Measurements from ENCODE around the gene GNAI1. TPM values are rescaled to one million over a fixed set of nuclear protein-coding genes. Genes with fewer than 3 reads are reported as not detected.

Gene GNAI1
- total RNA-seq, 2 donors from 2014 or later = 21.5 to 27.0 TPM

DNA sequence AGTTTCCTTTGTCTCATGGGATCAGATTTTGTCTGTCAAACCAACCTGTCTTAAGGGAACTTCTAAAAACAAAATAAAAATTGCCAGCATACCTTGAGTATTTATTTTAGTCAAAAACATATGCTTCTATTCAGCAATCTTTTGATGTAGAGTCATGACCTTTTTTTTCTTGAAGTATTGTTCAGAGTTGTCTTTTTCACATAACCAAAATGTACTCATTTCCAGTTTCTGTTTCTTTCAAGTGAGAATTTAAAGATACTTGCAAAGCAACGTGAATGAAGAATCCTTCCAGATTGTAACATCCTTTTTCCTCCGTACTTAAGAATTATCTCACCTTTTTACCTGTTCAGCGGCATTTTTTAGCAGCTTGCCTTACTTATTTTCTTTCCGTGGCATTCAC lies 37.8 kb downstream of the GNAI1 start:
- no peak overlapping the region for H3K4me3 ChIP-seq (ENCODE audit: low read length)
- WGBS, 2 experiments (ENCODE audit: insufficient coverage in 1 of 2, insufficient read length in 1 of 2) = 91 to 94% methylated on average over 4 of the region's 4 CpGs
- DNase-seq = no peak
- H3K36me3 ChIP-seq (ENCODE audit: control insufficient read depth, insufficient read depth, low read length) = no peaks in the 10 kb centered on the region
- H3K27ac ChIP-seq (ENCODE audit: low read depth, low read length) = no peak overlapping the region
- Mint-ChIP-seq H3K36me3 (ENCODE audit: low read depth) (peaks cover 8% of the 10 kb centered on the region), H3K4me1 (peaks cover 11% of the 10 kb centered on the region), H3K9me3 (peaks cover 7% of the 10 kb centered on the region), H3K27ac (no peak overlapping the region), H3K4me3 (no peak overlapping the region), H3K27me3 (ENCODE audit: insufficient read depth) (no peaks in the 10 kb centered on the region)
- H3K9ac ChIP-seq (ENCODE audit: extremely low read depth, low read length, poor library complexity, severe bottlenecking) = no peak overlapping the region
- H3K27me3 ChIP-seq (ENCODE audit: control insufficient read depth, insufficient read depth, low read length, poor library complexity, severe bottlenecking) = no peaks in the 10 kb centered on the region
- TF ChIP-seq, protein P1, sequence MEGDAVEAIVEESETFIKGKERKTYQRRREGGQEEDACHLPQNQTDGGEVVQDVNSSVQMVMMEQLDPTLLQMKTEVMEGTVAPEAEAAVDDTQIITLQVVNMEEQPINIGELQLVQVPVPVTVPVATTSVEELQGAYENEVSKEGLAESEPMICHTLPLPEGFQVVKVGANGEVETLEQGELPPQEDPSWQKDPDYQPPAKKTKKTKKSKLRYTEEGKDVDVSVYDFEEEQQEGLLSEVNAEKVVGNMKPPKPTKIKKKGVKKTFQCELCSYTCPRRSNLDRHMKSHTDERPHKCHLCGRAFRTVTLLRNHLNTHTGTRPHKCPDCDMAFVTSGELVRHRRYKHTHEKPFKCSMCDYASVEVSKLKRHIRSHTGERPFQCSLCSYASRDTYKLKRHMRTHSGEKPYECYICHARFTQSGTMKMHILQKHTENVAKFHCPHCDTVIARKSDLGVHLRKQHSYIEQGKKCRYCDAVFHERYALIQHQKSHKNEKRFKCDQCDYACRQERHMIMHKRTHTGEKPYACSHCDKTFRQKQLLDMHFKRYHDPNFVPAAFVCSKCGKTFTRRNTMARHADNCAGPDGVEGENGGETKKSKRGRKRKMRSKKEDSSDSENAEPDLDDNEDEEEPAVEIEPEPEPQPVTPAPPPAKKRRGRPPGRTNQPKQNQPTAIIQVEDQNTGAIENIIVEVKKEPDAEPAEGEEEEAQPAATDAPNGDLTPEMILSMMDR (conservative IDR thresholded peaks at IDR 0.05) = no peak
- H3K9me3 ChIP-seq (ENCODE audit: control insufficient read depth, low read length) = peaks cover 16% of the 10 kb centered on the region
- no peaks in the 10 kb centered on the region for H3K4me1 ChIP-seq (ENCODE audit: control insufficient read depth, insufficient read depth, low read length)

- Histone ChIP-seq H3K9me3 (ENCODE audit: control insufficient read depth, low read length) (peaks cover 1% of the 10 kb centered on the region), H3K27me3 (ENCODE audit: control insufficient read depth, insufficient read depth, low read length, poor library complexity, severe bottlenecking) (no peaks in the 10 kb centered on the region), H3K9ac (ENCODE audit: extremely low read depth, low read length, poor library complexity, severe bottlenecking) (no peak overlapping the region), H3K4me3 (ENCODE audit: low read length) (no peak overlapping the region), H3K4me1 (ENCODE audit: control insufficient read depth, insufficient read depth, low read length) (no peaks in the 10 kb centered on the region), H3K27ac (ENCODE audit: low read depth, low read length) (no peak overlapping the region), H3K36me3 (ENCODE audit: control insufficient read depth, insufficient read depth, low read length) (no peaks in the 10 kb centered on the region)
- 60 to 100% methylated on average over 1 of the region's 1 CpG for WGBS, 2 experiments (ENCODE audit: insufficient coverage in 1 of 2, insufficient read length in 1 of 2)
- Mint-ChIP-seq H3K27me3 (ENCODE audit: insufficient read depth) (no peaks in the 10 kb centered on the region), H3K9me3 (peaks cover 2% of the 10 kb centered on the region), H3K36me3 (ENCODE audit: low read depth) (peaks cover 2% of the 10 kb centered on the region), H3K27ac (no peak overlapping the region), H3K4me1 (peaks cover 20% of the 10 kb centered on the region), H3K4me3 (no peak overlapping the region)
- TF ChIP-seq, protein P1 (conservative IDR thresholded peaks at IDR 0.05) = no peak
- DNase-seq = no peak
Measured at GRCh38 chr7:80175744-80176143, 41.1 kb downstream of the GNAI1 start.

DNA sequence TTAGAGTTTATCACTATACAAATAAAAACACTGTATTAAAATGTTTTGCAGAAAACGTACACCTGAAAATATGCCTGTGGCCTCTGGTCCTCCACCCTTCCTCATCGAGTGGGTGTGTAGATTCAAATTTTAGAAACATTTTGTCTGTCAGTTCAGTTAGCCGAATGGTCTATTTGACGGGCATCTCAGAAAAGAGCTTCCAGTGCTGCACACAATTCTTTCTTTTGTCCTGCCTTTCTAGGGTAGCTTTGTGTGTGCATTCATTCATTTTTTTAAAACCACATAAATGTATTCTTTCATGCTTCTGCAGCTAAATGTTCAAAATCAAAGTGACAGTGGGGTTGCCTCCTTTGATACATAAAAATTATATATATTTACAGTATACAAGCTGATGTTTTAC lies 46.8 kb downstream of the GNAI1 start:
- H3K4me1 Mint-ChIP-seq = peaks cover 22% of the 10 kb centered on the region
- WGBS, 2 experiments (ENCODE audit: insufficient coverage in 1 of 2, insufficient read length in 1 of 2) = 81 to 95% methylated on average over 4 of the region's 4 CpGs
- TF ChIP-seq, protein P1 (conservative IDR thresholded peaks at IDR 0.05) = no peak

More for the DNA sequence above, 46.8 kb downstream of the GNAI1 start:
- H3K4me1 ChIP-seq (ENCODE audit: control insufficient read depth, insufficient read depth, low read length) = no peaks in the 10 kb centered on the region
- H3K9me3 ChIP-seq (ENCODE audit: control insufficient read depth, low read length) = no peaks in the 10 kb centered on the region
- DNase-seq = no peak
- H3K9ac ChIP-seq (ENCODE audit: extremely low read depth, low read length, poor library complexity, severe bottlenecking) = no peak overlapping the region
- H3K27ac Mint-ChIP-seq = no peak overlapping the region
- H3K27me3 ChIP-seq (ENCODE audit: control insufficient read depth, insufficient read depth, low read length, poor library complexity, severe bottlenecking) = no peaks in the 10 kb centered on the region
- no peak overlapping the region for H3K27ac ChIP-seq (ENCODE audit: low read depth, low read length)
- no peak overlapping the region for H3K4me3 Mint-ChIP-seq
- no peak overlapping the region for H3K4me3 ChIP-seq (ENCODE audit: low read length)
- no peaks in the 10 kb centered on the region for H3K27me3 Mint-ChIP-seq (ENCODE audit: insufficient read depth)
- H3K36me3 Mint-ChIP-seq (ENCODE audit: low read depth) = no peaks in the 10 kb centered on the region
- no peaks in the 10 kb centered on the region for H3K9me3 Mint-ChIP-seq
- no peaks in the 10 kb centered on the region for H3K36me3 ChIP-seq (ENCODE audit: control insufficient read depth, insufficient read depth, low read length)
